K562 (cell line): ENCODE data around the gene ZFP57. TPM values are rescaled to one million over a fixed set of nuclear protein-coding genes. Genes with fewer than 3 reads are reported as not detected.
A peak's percentile ranks its signal among the peaks of the same experiment; 100 is the strongest.

Source experiments
- CLOCK ChIP-seq: fragments of 250-450 bp; sonication (Bioruptor Pico); IDR thresholded peaks from 2 replicates; pipeline ENCODE4 v1.4.0; 2020; ENCODE audit warnings: mild to moderate bottlenecking, moderate library complexity, borderline replicate concordance
- FOS ChIP-seq: IDR thresholded peaks from 3 replicates; pipeline ENCODE4 v1.6.1; 2011; ENCODE audit not compliant: insufficient read length; ENCODE audit errors: extremely low read depth
- HDGF ChIP-seq: fragments of 450-650 bp; IDR thresholded peaks from 2 replicates; pipeline ENCODE4 v1.6.1; 2016
- HMG20B ChIP-seq: fragments of 250-450 bp; sonication (Bioruptor Pico); IDR thresholded peaks from 2 replicates; pipeline ENCODE4 v1.5.0; 2021; ENCODE audit warnings: mild to moderate bottlenecking
- ILK ChIP-seq: fragments of 450-650 bp; IDR thresholded peaks from 2 replicates; pipeline ENCODE4 v1.6.1; 2016; ENCODE audit warnings: missing genetic modification characterization, low read depth, mild to moderate bottlenecking, missing compliant biosample characterization, moderate library complexity, borderline replicate concordance
- KDM1A ChIP-seq, 2 experiments: fragments of 450-650 bp; IDR thresholded peaks; 2 replicates each; pipeline ENCODE4 v1.6.1; 2016; ENCODE audit warnings: mild to moderate bottlenecking in 2 of 2
- KDM2B ChIP-seq: fragments of 250-450 bp; sonication (Bioruptor Pico); IDR thresholded peaks from 2 replicates; pipeline ENCODE4 v1.8.0; 2021; ENCODE audit warnings: mild to moderate bottlenecking, moderate library complexity
- MBD2 ChIP-seq: sonication (generic); IDR thresholded peaks from 2 replicates; pipeline ENCODE4 v1.6.1; 2016; ENCODE audit warnings: low read depth, borderline replicate concordance
- MTA3 ChIP-seq: fragments of 450-650 bp; formaldehyde crosslinking; IDR thresholded peaks from 2 replicates; pipeline ENCODE4 v1.6.1; 2017; ENCODE audit warnings: mild to moderate bottlenecking, borderline replicate concordance
- PHB ChIP-seq: fragments of 250-450 bp; sonication (Bioruptor Pico); IDR thresholded peaks from 2 replicates; pipeline ENCODE4 v1.5.0; 2021
- PHF8 ChIP-seq: fragments of 200-600 bp; sonication (generic); IDR thresholded peaks from 2 replicates; pipeline ENCODE4 v1.6.1; 2012; ENCODE audit warnings: mixed run types, mild to moderate bottlenecking, inconsistent platforms, low read length, moderate library complexity, borderline replicate concordance
- RB1 ChIP-seq: fragments of 450-650 bp; IDR thresholded peaks from 2 replicates; pipeline ENCODE4 v1.6.1; 2017; ENCODE audit warnings: low read depth, mild to moderate bottlenecking
- TAF15 ChIP-seq: fragments of 200-400 bp; formaldehyde crosslinking; IDR thresholded peaks from 2 replicates; pipeline ENCODE4 v1.6.1; 2017; ENCODE audit warnings: mild to moderate bottlenecking, low read depth, low read length, moderate library complexity
- ZBTB7A ChIP-seq: IDR thresholded peaks from 2 replicates; pipeline ENCODE4 v1.6.1; 2011; ENCODE audit warnings: low read depth, mild to moderate bottlenecking, low read length, moderate library complexity, borderline replicate concordance; ENCODE audit not compliant: control insufficient read depth
- ZC3H11A ChIP-seq: IDR thresholded peaks from 2 replicates; pipeline ENCODE4 v1.6.1; 2012; ENCODE audit warnings: low read depth, low read length, improper control_type of control experiment
- ZFPM2 ChIP-seq: fragments of 250-450 bp; sonication (Bioruptor Pico); IDR thresholded peaks from 2 replicates; pipeline ENCODE4 v1.5.1; 2022; ENCODE audit warnings: mild to moderate bottlenecking
- ZNF239 ChIP-seq: fragments of 250-450 bp; sonication (Bioruptor Pico); IDR thresholded peaks from 2 replicates; pipeline ENCODE4 v1.4.0; 2020; ENCODE audit warnings: mild to moderate bottlenecking
- ZNF740 ChIP-seq, 3 experiments: fragments of 200-800 bp in 1 of 3; sonication (Bioruptor generic) in 1 of 3; sonication (generic) in 1 of 3; formaldehyde crosslinking in 1 of 3; IDR thresholded peaks; 2 replicates each; pipeline versions ENCODE4 v1.6.1 to v1.8.0; 2016 to 2022; ENCODE audit warnings: mild to moderate bottlenecking in 2 of 3, missing compliant biosample characterization in 2 of 3, missing genetic modification characterization in 2 of 3, missing genetic modification reagents in 1 of 3
- polyA plus RNA-seq, 8 experiments: library from polyadenylated mRNA; depleted of rRNA in 4 of 8; stranded (reverse) in 5 of 8; unstranded in 3 of 8; fragments of >200 nt; fragmentation: Nextera tagmentation in 2 of 8; fragmentation: Illumina TruSeq in 1 of 8; extraction: Ambion mirVana in 2 of 8; extraction: Trizol in 1 of 8; gene quantifications; 2 replicates each; pipeline versions ENCODE4 v1.2.1 to v1.2.3, GENCODE V29; 2011 to 2014; ENCODE audit warnings: inconsistent platforms in 1 of 8, missing spikeins in 1 of 8
- total RNA-seq, 7 experiments: library from RNA; depleted of rRNA in 6 of 7; stranded (reverse); fragments of >200 nt in 6 of 7; fragmentation: Illumina TruSeq in 2 of 7; extraction: Trizol in 2 of 7; gene quantifications; 2 replicates each; pipeline versions ENCODE4 v1.2.1 to v1.2.3, GENCODE V29; 2011 to 2021; ENCODE audit warnings: low replicate concordance in 1 of 7
- TF ChIP-seq, protein P1 (sequence below): sonication (generic); IDR thresholded peaks from 2 replicates; pipeline ENCODE4 v1.6.1; 2016
- TF ChIP-seq, protein P2 (sequence below): fragments of 450-650 bp; IDR thresholded peaks from 2 replicates; pipeline ENCODE4 v1.7.0; 2016; ENCODE audit warnings: borderline replicate concordance

Gene ZFP57
- total and polyA plus RNA-seq, 9 of the 15 experiments (the other 6 are each of a cell fraction or from before 2014, with no cell fraction given) = 0.04 to 0.28 (median 0.13) TPM

- TF ChIP-seq ZBTB7A = peak; percentile 79; the same call in 1 of the 2 replicates
- TF ChIP-seq FOS = no peak
- peak; percentile 78; the same call in 1 of the 2 replicates for TF ChIP-seq HDGF
- no peak for TF ChIP-seq ZFPM2 (CRISPR knock-in tag)
- TF ChIP-seq ZC3H11A = no peak
- TF ChIP-seq PHB (CRISPR knock-in tag) = no peak
- TF ChIP-seq ILK (tag) = no peak
- TF ChIP-seq, protein P1, sequence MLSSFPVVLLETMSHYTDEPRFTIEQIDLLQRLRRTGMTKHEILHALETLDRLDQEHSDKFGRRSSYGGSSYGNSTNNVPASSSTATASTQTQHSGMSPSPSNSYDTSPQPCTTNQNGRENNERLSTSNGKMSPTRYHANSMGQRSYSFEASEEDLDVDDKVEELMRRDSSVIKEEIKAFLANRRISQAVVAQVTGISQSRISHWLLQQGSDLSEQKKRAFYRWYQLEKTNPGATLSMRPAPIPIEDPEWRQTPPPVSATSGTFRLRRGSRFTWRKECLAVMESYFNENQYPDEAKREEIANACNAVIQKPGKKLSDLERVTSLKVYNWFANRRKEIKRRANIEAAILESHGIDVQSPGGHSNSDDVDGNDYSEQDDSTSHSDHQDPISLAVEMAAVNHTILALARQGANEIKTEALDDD = no peak
- TF ChIP-seq MBD2 = no peak
- TF ChIP-seq, protein P2, sequence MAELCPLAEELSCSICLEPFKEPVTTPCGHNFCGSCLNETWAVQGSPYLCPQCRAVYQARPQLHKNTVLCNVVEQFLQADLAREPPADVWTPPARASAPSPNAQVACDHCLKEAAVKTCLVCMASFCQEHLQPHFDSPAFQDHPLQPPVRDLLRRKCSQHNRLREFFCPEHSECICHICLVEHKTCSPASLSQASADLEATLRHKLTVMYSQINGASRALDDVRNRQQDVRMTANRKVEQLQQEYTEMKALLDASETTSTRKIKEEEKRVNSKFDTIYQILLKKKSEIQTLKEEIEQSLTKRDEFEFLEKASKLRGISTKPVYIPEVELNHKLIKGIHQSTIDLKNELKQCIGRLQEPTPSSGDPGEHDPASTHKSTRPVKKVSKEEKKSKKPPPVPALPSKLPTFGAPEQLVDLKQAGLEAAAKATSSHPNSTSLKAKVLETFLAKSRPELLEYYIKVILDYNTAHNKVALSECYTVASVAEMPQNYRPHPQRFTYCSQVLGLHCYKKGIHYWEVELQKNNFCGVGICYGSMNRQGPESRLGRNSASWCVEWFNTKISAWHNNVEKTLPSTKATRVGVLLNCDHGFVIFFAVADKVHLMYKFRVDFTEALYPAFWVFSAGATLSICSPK = no peak
- peak; percentile 11; the same call in 1 of the 2 replicates for TF ChIP-seq KDM2B
- no peak for TF ChIP-seq ZNF740 (CRISPR knock-in tag; IDR thresholded peaks at IDR 0.05)
- TF ChIP-seq ZNF740 (tag; IDR thresholded peaks at IDR 0.05) = no peak
- peak in 1 of 2 experiments; percentile 49; a peak in 2 of 4 replicates for TF ChIP-seq KDM1A (IDR thresholded peaks at IDR 0.05)
- no peak for TF ChIP-seq CLOCK (CRISPR knock-in tag)
- TF ChIP-seq MTA3 = 0 out of 2 replicates have a peak, but pooled peaks have one; percentile 59
- TF ChIP-seq RB1 = no peak
- TF ChIP-seq PHF8 = 0 out of 2 replicates have a peak, but pooled peaks have one; percentile 4
- no peak for TF ChIP-seq TAF15
- TF ChIP-seq ZNF239 = no peak
- TF ChIP-seq HMG20B (CRISPR knock-in tag) = no peak
- TF ChIP-seq, all 486 proteins: peak for 35
These were observed 48.9 kb downstream of the ZFP57 start (continued) for GRCh38 chr6:29631860-29632731.
